IPS-NIHi11 (cell line): ENCODE data around the gene IKZF2.

Experiments used
- DNase-seq: peaks from one replicate; pipeline ENCODE4 v3.0.0; 2012; ENCODE audit warnings: mixed read lengths, low spot score

The IKZF2 gene

DNA sequence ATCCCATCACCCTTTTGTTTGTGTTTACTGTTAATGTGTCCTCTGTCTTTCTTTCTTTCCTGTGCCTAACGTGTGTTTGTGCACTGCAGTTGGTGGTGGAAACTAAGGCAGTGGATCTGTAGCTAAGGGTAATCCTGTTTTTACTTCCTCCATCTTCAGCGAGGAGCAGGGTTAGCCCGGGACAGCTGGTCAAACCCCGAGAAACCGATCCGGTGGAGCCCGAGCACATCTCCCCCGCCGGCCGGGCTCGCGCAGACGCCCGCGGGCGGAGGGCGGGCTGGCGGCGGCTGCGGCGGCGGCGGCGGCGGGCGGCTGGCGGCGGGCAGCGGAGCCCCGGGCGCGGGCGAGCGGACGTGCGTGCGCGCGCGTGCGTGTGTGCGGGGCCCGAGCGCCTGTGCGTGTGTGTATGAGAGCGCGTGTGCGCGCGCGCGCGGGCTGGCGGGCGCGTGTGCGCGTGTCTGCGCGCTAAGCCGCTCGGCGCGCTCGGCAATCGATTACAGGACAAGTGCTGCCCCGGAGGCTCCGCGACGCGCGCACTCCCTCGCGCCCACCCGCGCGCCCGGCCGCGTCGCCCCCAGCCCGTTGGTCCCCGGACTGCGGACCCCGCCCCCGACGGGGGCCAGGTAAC, at the start of gene IKZF2:
Gene IKZF2 (minus strand): TSS at position 176 of the 628 bp plus-strand sequence. CDS start 2,983 bp downstream, outside the sequence.
- DNase-seq, result peak; percentile 77

GRCh38 chr2:213199871-213200270, 48.5 kb upstream of the IKZF2 start:
- DNase-seq, result no peak

DNA sequence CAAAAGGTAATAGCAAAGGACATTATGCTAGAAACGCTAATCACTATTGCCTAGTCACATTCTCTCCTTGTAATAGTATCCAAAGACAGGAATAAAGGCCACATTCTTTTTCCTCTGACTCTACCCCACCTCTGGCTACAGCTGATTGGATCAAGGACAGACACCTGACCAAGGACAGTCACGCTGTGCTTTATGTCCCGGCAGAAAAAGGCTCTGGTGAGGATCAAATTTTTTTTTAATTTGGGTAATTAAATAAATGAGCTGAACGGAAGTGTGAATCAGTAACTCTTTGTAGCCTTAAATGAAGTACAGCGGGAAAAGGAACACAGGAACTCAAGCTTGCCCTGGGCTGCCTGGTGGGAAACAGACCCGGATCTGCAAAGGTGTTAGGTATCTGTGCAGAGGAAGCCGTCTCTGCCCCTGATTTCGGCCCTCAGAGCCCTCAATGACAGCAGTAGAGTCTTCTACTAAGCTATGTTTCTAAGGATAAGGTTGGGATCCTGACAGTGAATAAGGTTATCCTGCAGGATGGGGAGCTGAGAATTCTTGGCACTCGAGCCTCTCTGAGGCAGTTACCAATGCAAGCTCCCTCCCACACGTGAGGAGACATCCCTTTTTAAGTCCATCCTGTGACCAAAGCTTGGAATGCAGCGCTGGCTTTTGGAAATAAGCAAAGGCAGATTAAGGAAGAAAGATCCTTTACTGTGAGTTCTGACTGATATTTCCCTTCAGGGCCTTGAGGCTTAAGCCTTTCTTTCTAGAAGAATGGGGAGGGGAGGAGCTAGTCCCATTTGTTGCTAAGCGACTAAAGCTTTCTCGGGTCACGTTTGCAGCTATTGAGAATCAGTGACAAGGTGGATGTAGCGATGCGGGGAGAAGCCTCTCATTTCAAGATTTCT, 37.8 kb upstream of the IKZF2 start:
- peak; percentile 52 for DNase-seq

- no peak for DNase-seq
These were observed 37.1 kb upstream of the IKZF2 start for GRCh38 chr2:213188533-213188867.

DNA sequence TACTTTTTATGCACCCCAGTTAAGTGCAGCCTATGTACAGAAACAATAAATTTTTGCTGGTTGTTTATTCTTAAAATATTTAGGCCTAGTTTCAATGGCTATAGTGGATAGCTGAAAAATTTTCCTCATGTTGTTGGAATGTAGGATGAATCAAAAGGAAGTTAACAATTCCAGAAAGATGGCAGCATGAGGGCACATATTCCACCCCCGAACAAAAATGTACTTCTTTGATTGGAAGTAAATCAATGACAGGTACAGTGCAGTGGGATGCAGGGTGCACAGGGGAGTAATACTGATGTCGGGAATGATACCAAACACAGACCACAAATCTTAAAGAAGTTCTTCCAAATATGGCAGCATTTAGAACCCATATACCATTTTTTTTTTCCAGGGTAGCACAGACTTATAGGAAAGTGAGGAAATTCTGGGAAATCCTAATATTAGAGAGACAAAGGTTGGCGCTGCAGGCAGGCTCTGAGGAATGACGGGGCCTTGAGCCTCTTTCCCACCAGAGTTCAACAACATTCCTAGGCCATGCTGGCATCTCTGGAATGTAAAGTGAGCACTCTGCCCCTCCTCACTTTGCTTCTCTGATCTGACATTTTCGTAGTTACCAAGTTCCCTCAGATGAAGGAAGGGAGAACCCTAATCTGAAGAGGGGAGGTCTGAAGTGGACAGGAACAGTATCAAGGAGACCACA, 36.6 kb upstream of the IKZF2 start:
- DNase-seq, result peak; percentile 79

DNA sequence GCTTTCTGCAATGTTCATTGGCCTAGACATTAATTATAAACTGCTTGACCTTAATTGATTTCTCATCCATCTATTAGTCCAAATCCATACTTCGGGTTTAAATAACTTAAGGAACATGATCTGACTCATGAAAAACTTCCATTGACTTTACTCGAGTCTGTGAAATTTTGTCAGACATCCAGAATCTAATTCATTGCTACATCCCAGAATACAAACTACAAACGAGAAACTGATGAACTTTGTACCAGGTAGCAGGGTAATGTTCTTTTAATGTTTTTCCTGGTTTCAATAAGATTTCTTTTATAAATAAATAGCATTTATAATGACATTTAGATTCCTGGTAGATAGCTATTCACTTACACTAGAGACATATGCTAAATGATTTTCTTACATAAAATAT, 36.0 kb upstream of the IKZF2 start:
- no peak for DNase-seq

DNA sequence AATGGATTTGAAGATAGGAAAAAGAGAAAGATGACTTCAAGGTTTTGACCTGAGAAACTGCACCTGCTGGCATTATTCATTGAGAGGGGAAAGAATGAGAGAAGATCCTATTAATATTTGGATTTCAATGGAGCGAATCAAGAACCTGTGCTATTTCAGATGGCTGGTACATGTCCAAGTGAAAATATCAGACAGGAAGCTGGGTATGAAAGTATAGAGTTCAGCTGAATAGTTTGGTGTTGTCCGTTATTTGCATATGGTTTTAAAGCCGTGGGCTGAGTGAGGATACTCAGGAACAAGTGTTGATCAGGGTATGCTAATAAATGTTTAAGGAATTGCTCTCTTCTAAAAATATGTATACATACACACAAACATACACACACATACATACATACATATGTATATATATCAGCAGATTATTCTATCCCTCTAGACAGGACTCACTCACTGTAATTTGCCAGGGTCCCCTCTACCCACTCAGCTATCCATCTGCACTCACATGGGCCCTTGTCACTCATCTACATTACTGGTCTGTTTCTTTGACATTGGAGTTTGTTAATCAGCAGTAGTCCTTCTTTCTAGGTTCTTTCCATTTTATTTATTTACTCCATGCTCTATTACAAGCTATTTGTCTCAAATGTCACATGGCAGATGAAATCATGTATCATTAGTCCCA, 33.9 kb upstream of the IKZF2 start:
- no peak for DNase-seq

DNA sequence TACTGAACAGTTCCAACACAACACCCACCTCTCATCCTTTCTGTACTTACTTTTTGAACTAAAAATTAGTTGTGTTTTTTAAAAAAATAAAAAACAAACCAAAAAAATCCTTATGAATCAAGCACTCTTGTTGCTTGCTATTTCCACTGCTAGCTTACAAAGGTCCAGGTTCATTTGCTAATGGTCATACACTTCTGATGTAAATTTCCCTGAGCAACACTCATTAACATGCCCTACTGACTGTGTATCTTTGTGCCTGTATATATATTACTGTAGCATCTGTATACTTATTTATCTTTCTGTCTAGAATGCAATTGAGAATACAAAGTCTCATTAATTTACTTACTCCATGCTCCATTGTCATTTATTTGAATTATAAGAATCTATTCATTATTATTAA, 30.3 kb upstream of the IKZF2 start:
- DNase-seq, result no peak

DNA sequence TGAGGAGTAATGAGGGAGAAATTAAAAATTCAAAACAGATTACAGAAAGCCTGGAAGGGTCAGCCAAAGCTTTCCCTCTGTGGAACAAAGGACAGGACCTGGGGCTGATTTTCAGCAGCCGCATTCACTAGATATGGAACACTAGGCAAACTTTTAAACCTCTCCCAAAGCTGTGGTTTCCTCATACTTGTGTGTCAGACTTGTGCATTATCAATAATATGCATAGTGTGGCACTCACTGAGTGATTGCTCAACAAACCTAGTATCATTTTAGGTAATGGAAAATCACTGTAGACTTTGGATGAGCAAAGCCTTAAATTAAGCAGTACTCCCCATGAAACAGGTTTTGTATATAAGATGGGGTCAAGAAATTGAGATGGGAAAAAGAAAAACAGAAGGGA, 26.3 kb upstream of the IKZF2 start:
- no peak for DNase-seq

GRCh38 chr2:213175673-213176247, 24.3 kb upstream of the IKZF2 start:
- DNase-seq, result no peak

- no peak for DNase-seq
These were observed 21.2 kb upstream of the IKZF2 start for GRCh38 chr2:213172641-213173040.

DNA sequence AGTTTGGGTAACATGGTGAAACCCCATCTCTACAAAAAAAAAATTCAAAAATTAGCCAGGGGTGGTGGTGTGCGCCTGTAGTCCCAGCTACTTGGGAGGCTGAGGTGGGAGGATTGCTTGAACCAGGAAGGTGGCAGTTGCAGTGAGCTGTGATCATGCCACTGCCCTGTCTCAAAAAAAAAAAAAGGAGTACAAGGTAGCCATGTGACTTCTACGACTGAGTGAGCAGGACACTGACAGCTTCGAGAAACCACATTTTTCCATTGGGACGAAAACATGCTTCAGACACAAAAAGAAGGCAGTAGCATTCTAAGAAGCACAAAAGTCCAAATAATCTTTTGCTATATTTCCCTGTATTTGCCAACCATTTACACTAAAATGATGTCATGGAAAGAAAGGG, 19.7 kb upstream of the IKZF2 start:
- no peak for DNase-seq

- no peak for DNase-seq
These were observed 16.0 kb upstream of the IKZF2 start for GRCh38 chr2:213167271-213167930.

DNA sequence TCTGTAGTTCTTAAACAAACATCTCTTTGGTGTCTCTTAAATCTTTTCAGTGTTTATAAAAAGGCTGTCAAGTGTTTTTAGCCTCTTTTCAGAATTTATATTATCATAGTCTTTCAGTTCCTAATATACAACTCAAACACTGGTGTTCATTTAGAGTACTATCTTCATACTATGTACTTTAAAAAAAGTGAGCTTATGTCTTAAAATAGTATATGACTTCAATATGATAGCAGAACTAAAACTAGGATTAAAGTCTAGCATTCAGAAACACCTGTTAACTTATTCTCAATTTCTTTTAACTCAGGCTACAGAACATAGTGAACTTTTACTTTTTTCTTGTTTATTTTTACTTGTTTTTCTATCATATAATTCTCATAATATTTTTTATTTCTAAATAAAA, 14.7 kb upstream of the IKZF2 start:
- no peak for DNase-seq

DNA sequence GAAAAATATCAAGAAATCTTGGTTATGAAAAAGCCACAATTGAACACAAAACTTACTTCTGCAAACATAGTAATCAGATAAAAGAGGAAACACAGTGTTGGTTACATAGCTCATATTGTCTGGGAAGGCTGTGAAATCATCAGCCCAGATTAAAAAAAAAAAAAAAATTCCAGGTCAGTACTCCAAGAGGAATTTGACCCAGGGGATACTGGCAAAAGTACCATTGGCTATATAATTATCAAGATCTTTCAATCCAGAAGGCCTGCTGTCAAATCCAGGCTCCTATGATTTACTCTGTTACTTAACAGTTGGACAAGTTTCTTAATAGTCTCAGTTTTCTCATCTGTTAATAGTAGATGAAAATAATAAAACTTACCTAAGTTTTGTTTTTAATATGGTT, 12.9 kb upstream of the IKZF2 start:
- DNase-seq, result no peak

- DNase-seq, result no peak
These were observed 11.2 kb upstream of the IKZF2 start for GRCh38 chr2:213162516-213163118.

DNA sequence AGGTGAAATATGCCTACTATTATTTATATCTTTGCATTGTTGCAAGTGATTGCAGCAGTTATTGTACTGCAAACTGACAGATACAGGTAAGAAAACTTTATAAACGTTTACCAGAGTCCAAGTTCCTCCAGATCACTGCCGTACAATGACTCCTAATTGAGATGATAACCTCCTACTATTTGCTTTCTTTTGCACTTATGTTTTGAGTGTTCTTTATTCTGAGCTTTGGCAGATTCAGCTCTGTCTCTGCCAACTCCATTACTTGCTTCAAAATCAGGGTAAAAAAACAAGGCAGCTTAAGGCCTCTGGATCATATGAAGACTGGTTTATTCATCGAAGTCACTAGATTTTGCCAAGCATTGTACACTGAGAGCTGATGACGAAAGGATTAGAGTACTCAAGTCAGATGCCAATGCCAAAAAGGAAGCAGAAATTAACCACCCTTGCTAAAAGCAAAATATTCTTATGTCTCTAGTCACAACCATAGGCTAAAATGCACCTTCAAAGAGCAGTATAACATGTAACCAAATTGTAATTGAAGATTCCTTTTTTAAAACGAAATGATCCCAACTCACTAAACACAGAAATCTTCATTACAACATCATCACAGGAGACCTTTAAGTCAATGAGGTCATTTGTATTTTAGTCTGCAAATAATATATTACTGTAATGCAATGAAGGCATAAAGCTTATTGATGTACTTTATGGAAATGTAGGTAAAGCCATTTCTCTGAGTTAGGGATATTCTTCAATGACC, 10.5 kb upstream of the IKZF2 start:
- no peak for DNase-seq

DNA sequence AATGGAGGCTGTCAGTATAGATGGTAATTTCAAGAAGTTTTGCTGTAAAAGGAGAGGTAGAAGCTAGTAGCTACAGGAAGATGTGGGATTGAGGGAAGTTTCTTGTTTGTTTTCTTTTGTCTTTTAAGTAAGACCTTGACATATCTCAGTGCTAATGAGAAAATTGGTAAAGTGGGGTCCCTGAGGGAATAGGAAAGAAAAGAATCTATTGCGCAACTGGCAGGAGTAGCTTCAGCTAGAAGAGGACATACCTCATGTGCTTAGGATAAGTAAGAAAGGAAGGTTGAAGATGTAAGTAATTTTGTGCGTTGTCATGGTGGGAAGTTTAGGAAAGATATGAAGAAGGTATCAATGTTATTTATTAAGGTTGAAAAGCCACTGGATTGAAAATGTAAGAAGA, 8.4 kb upstream of the IKZF2 start:
- no peak for DNase-seq

DNA sequence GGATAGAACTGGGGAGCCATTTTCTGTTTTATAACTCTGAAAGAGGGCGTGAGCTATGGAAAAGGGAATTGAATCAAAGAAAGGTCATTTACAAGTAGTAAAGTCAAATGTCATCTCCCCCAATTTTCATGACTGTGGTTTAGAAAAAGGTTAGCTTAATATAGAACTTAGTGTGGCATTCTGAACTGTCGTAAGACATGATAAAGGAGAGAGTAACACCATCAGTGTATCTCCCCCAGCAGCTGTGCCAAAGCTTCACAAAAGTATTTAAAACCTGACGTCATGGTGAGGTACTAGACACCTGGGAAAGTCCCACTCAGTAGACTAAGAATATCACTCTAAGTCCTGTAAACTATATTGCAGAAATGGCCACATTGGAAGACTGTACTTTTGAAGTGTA, 5.8 kb upstream of the IKZF2 start:
- no peak for DNase-seq

DNA sequence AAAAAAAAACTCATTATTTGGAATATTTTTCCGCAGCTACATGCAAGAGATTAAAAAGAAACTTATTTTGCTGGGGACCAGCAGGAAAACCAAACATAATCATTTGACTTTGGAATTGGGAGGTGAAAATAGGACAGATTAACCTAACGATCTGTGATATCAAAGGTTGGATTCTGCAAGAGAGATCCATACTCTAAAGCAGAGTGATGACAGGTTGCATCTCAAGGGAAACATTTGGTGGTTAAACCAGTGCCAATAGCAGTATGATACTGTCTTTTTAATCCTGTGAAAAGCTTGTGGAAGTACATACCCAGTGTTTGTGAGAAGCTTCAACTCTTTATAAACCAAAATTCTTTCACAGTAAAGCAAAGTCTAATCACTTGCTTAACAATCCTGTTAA, 5.3 kb upstream of the IKZF2 start:
- DNase-seq, result no peak
